ENCODE results near the gene RFTN1.

GRCh38 chr3:16470590-16470989 is 42.9 kb downstream of the RFTN1 start:
- no peak for TF ChIP-seq CTCF (conservative IDR thresholded peaks at IDR 0.05 in 1 of 2, IDR thresholded peaks at IDR 0.05 in 1 of 2; ENCODE audit: low read depth in 1 of 2, low read length in 2 of 2)
- TF ChIP-seq EZH2 (IDR thresholded peaks at IDR 0.05; ENCODE audit: low read length, missing control alignments) = no peak
